OCI-LY1 (cell line): ENCODE measurements around the gene CAVIN1.

Experiments used
- H2AFZ ChIP-seq: fragments of 200-600 bp; sonication (generic), shearing (Covaris generic); 2 replicates; pipeline ENCODE4 v1.6.0; 2014; ENCODE audit warnings: antibody characterized with exemption, mild to moderate bottlenecking, low read length
- H3F3A ChIP-seq: fragments of 200-600 bp; sonication (generic), shearing (Covaris generic); 2 replicates; pipeline ENCODE4 v1.6.0; 2014; ENCODE audit warnings: mild to moderate bottlenecking, antibody characterized with exemption, low read length, moderate library complexity; ENCODE audit not compliant: insufficient read depth
- H3K27ac ChIP-seq: fragments of 200-600 bp; sonication (generic); 2 replicates; pipeline ENCODE4 v1.5.1; 2014; ENCODE audit warnings: low read length, mixed run types, mild to moderate bottlenecking, low read depth; ENCODE audit not compliant: poor library complexity, severe bottlenecking
- H3K27me3 ChIP-seq: fragments of 200-600 bp; sonication (generic); 2 replicates; pipeline ENCODE4 v1.6.0; 2014; ENCODE audit warnings: antibody characterized with exemption, mild to moderate bottlenecking, low read length, moderate library complexity; ENCODE audit not compliant: insufficient read depth
- H3K36me3 ChIP-seq: fragments of 200-600 bp; sonication (generic); 2 replicates; pipeline ENCODE4 v1.6.1; 2014; ENCODE audit warnings: mild to moderate bottlenecking, antibody characterized with exemption, low read length, moderate library complexity, mixed read lengths; ENCODE audit not compliant: insufficient read depth
- H3K4me1 ChIP-seq: fragments of 200-600 bp; sonication (generic); 2 replicates; pipeline ENCODE4 v1.5.1; 2014; ENCODE audit warnings: mild to moderate bottlenecking, low read length, moderate library complexity; ENCODE audit not compliant: insufficient read depth, severe bottlenecking
- H3K4me2 ChIP-seq: fragments of 200-600 bp; sonication (generic), shearing (Covaris generic); 2 replicates; pipeline ENCODE4 v1.6.1; 2014; ENCODE audit warnings: low read length
- H3K4me3 ChIP-seq: fragments of 200-600 bp; sonication (generic); 2 replicates; pipeline ENCODE4 v1.5.1; 2014; ENCODE audit warnings: low read length, low read depth, mild to moderate bottlenecking, mixed read lengths; ENCODE audit not compliant: poor library complexity, severe bottlenecking
- H3K79me2 ChIP-seq: fragments of 200-600 bp; shearing (Covaris generic); 2 replicates; pipeline ENCODE4 v1.6.1; 2016; ENCODE audit warnings: mixed run types, low read length, mixed read lengths; ENCODE audit not compliant: insufficient read depth
- H3K9ac ChIP-seq: fragments of 200-600 bp; sonication (generic), shearing (Covaris generic); 2 replicates; pipeline ENCODE4 v1.6.1; 2014; ENCODE audit warnings: mild to moderate bottlenecking, low read length, mixed read lengths
- H3K9me2 ChIP-seq: fragments of 200-600 bp; sonication (generic), shearing (Covaris generic); 2 replicates; pipeline ENCODE4 v1.6.1; 2014; ENCODE audit warnings: low read depth, mild to moderate bottlenecking, low read length, mixed read lengths
- H3K9me3 ChIP-seq: fragments of 200-600 bp; shearing (Covaris generic); 2 replicates; pipeline ENCODE4 v1.6.1; 2014; ENCODE audit warnings: low read length, mixed read lengths
- H4K20me1 ChIP-seq: fragments of 200-600 bp; sonication (generic), shearing (Covaris generic); 2 replicates; pipeline ENCODE4 v1.6.0; 2016; ENCODE audit warnings: mild to moderate bottlenecking, low read length; ENCODE audit not compliant: insufficient read depth
- EZH2 ChIP-seq: fragments of 200-600 bp; sonication (generic), shearing (Covaris generic); IDR thresholded peaks from 2 replicates; pipeline ENCODE4 v1.8.0; 2017; ENCODE audit warnings: borderline replicate concordance, mixed run types, mild to moderate bottlenecking, antibody characterized with exemption, low read length, moderate library complexity, mixed read lengths
- TF ChIP-seq, protein P1 (sequence below): fragments of 200-600 bp; sonication (generic), shearing (Covaris generic); IDR thresholded peaks from 2 replicates; pipeline ENCODE4 v1.5.1; 2017; ENCODE audit warnings: mild to moderate bottlenecking, antibody characterized with exemption, low read length, moderate library complexity, mixed read lengths

The CAVIN1 gene

DNA sequence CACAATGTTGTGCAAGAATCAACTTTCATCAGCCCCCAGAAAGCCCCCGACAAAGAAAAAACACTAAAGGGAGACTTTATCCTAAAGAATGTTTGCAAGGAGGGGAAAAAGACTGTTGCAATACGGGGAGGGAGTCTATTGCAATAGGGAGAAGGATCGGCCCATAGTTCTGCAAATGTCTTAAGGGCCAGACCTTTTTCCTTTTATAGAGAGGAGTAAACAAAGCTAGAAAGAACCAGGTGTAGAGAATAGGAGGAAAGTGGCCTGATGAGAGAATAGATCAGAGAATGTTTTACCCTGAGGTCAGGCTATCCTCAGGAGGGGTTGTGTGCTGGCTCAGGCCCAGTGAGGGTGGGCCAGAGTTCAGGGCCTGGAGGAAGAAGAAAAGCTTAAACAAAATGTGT, 8.7 kb upstream of the CAVIN1 start:
- no peaks in the 10 kb centered on the region for H3K9me3 ChIP-seq
- H2AFZ ChIP-seq, result no peak overlapping the region
- H3K27ac ChIP-seq, result no peak overlapping the region
- no peaks in the 10 kb centered on the region for H4K20me1 ChIP-seq
- H3K79me2 ChIP-seq, result no peaks in the 10 kb centered on the region
- TF ChIP-seq EZH2, result no peak
- TF ChIP-seq, protein P1, sequence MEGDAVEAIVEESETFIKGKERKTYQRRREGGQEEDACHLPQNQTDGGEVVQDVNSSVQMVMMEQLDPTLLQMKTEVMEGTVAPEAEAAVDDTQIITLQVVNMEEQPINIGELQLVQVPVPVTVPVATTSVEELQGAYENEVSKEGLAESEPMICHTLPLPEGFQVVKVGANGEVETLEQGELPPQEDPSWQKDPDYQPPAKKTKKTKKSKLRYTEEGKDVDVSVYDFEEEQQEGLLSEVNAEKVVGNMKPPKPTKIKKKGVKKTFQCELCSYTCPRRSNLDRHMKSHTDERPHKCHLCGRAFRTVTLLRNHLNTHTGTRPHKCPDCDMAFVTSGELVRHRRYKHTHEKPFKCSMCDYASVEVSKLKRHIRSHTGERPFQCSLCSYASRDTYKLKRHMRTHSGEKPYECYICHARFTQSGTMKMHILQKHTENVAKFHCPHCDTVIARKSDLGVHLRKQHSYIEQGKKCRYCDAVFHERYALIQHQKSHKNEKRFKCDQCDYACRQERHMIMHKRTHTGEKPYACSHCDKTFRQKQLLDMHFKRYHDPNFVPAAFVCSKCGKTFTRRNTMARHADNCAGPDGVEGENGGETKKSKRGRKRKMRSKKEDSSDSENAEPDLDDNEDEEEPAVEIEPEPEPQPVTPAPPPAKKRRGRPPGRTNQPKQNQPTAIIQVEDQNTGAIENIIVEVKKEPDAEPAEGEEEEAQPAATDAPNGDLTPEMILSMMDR, result no peak
- no peak overlapping the region for H3K9ac ChIP-seq
- H3F3A ChIP-seq, result no peaks in the 10 kb centered on the region
- H3K4me1 ChIP-seq, result no peaks in the 10 kb centered on the region
- H3K4me2 ChIP-seq, result no peak overlapping the region
- no peaks in the 10 kb centered on the region for H3K36me3 ChIP-seq
- no peak overlapping the region for H3K4me3 ChIP-seq
- H3K9me2 ChIP-seq, result no peaks in the 10 kb centered on the region
- H3K27me3 ChIP-seq, result no peaks in the 10 kb centered on the region

- peaks cover 3% of the 10 kb centered on the region; the same call in 1 of the 2 replicates for H3K27me3 ChIP-seq
- no peaks in the 10 kb centered on the region for H3F3A ChIP-seq
- H3K4me3 ChIP-seq, result no peak overlapping the region
- no peaks in the 10 kb centered on the region for H4K20me1 ChIP-seq
- H3K9me3 ChIP-seq, result no peaks in the 10 kb centered on the region
- H3K36me3 ChIP-seq, result no peaks in the 10 kb centered on the region
- H2AFZ ChIP-seq, result no peak overlapping the region
- TF ChIP-seq, protein P1, result no peak
- TF ChIP-seq EZH2, result no peak
- H3K9me2 ChIP-seq, result no peaks in the 10 kb centered on the region
- no peaks in the 10 kb centered on the region for H3K4me1 ChIP-seq
- no peak overlapping the region for H3K4me2 ChIP-seq
- H3K27ac ChIP-seq, result no peak overlapping the region
- no peak overlapping the region for H3K9ac ChIP-seq
- H3K79me2 ChIP-seq, result no peaks in the 10 kb centered on the region
These were observed 6.8 kb upstream of the CAVIN1 start for GRCh38 chr17:42429726-42430447.

GRCh38 chr17:42428141-42428944, 5.3 kb upstream of the CAVIN1 start:
- no peak overlapping the region for H3K27ac ChIP-seq
- no peaks in the 10 kb centered on the region for H3K9me3 ChIP-seq
- no peaks in the 10 kb centered on the region for H3K36me3 ChIP-seq
- H4K20me1 ChIP-seq, result no peaks in the 10 kb centered on the region
- TF ChIP-seq, protein P1, result peak; percentile 73
- TF ChIP-seq EZH2, result no peak
- peaks cover 3% of the 10 kb centered on the region; the same call in 1 of the 2 replicates for H3K27me3 ChIP-seq
- H3K79me2 ChIP-seq, result no peaks in the 10 kb centered on the region
- no peak overlapping the region for H3K9ac ChIP-seq
- H3K4me3 ChIP-seq, result no peak overlapping the region
- H3K9me2 ChIP-seq, result no peaks in the 10 kb centered on the region
- no peak overlapping the region for H2AFZ ChIP-seq
- H3K4me2 ChIP-seq, result no peak overlapping the region
- no peaks in the 10 kb centered on the region for H3F3A ChIP-seq
- H3K4me1 ChIP-seq, result no peaks in the 10 kb centered on the region
